Left lobe of liver (tissue), 2 donors: ENCODE measurements around the gene SGMS1. TPM values are rescaled to one million over a fixed set of nuclear protein-coding genes. Genes with fewer than 3 reads are reported as not detected.
A peak's percentile ranks its signal among the peaks of the same experiment; 100 is the strongest.
"Not testable (repeated sequence)": the region's sequence is repeated elsewhere in the genome, so short reads cannot be mapped to it uniquely, and the experiment has no call there.

ENCODE experiments used
- ATAC-seq: fragments of 200-7000 bp; cut with Tn5 transposase; one replicate; pipeline ENCODE4 v1.9.1; 2020; ENCODE audit warnings: mild to moderate bottlenecking, moderate library complexity
- DNase-seq: peaks from one replicate; pipeline ENCODE4 v3.0.0-alpha.2; 2020; ENCODE audit warnings: low spot score
- total RNA-seq: library from RNA; stranded (reverse); gene quantifications from one replicate; pipeline ENCODE4 v1.2.1, GENCODE V29; 2021
- donor health status: DM: no; HTN: no; CAD: no; lungs with moderate emphysema.
- donor health status: DM: no; HTN: yes; CAD: no.

SGMS1 gene
- total RNA-seq, 1 donor from 2014 or later: 17.4 TPM

GRCh38 chr10:50437248-50437647 is 186.5 kb downstream of the SGMS1 start:
- no peak for DNase-seq
- no peak for ATAC-seq

- ATAC-seq: no peak
- no peak for DNase-seq
These were observed 187.0 kb downstream of the SGMS1 start for GRCh38 chr10:50436805-50437204.

GRCh38 chr10:50432211-50433009 is 191.3 kb downstream of the SGMS1 start:
- DNase-seq (no peak), ATAC-seq (no peak)

- ATAC-seq (peak; percentile 10), DNase-seq (no peak)
These were observed 192.0 kb downstream of the SGMS1 start for GRCh38 chr10:50431791-50432190.

GRCh38 chr10:50431133-50431532 is 192.6 kb downstream of the SGMS1 start:
- no peak for DNase-seq
- ATAC-seq: peak; percentile 34

GRCh38 chr10:50426485-50426884 is 197.3 kb downstream of the SGMS1 start:
- no peak for ATAC-seq
- DNase-seq: no peak

GRCh38 chr10:50425215-50425614 is 198.5 kb downstream of the SGMS1 start:
- not testable (repeated sequence) for ATAC-seq, DNase-seq

- ATAC-seq: peak; percentile 53
- DNase-seq: no peak
These were observed 200.3 kb downstream of the SGMS1 start for GRCh38 chr10:50423448-50423847.

- DNase-seq (no peak), ATAC-seq (no peak)
These were observed 201.5 kb downstream of the SGMS1 start for GRCh38 chr10:50422259-50422658.

- peak; percentile 50 for ATAC-seq
- no peak for DNase-seq
These were observed 202.6 kb downstream of the SGMS1 start for GRCh38 chr10:50421026-50421719.

- DNase-seq: no peak
- no peak for ATAC-seq
These were observed 203.6 kb downstream of the SGMS1 start for GRCh38 chr10:50420196-50420595.

- no peak for ATAC-seq
- no peak for DNase-seq
These were observed 204.0 kb downstream of the SGMS1 start for GRCh38 chr10:50419756-50420155.

GRCh38 chr10:50419091-50419490 is 204.7 kb downstream of the SGMS1 start:
- ATAC-seq: no peak
- DNase-seq: no peak

GRCh38 chr10:50417886-50418830 is 205.6 kb downstream of the SGMS1 start:
- peak; percentile 69 for ATAC-seq
- peak; percentile 67 for DNase-seq

- ATAC-seq (peak; percentile 63), DNase-seq (peak; percentile 55)
These were observed 206.3 kb downstream of the SGMS1 start for GRCh38 chr10:50417486-50417885.

- ATAC-seq (no peak), DNase-seq (no peak)
These were observed 206.9 kb downstream of the SGMS1 start for GRCh38 chr10:50416881-50417280.

GRCh38 chr10:50416181-50416824 is 207.5 kb downstream of the SGMS1 start:
- DNase-seq: no peak
- ATAC-seq: peak; percentile 43

GRCh38 chr10:50415292-50415691 is 208.5 kb downstream of the SGMS1 start:
- ATAC-seq (no peak), DNase-seq (no peak)

GRCh38 chr10:50410066-50410811 is 213.5 kb downstream of the SGMS1 start:
- DNase-seq (no peak), ATAC-seq (no peak)
